AG09319 (cell line): Measurements from ENCODE around the gene KBTBD7.

Experiments used
- DNase-seq: peaks from one replicate; pipeline ENCODE4 v3.0.0-alpha.2; 2010; ENCODE audit warnings: low read depth; ENCODE audit errors: extremely low read depth
- TF ChIP-seq, protein P1 (sequence below): IDR thresholded peaks from 2 replicates; pipeline ENCODE4 v1.5.1; 2011; ENCODE audit warnings: low read depth, mild to moderate bottlenecking, inconsistent platforms, low read length, moderate library complexity

The KBTBD7 gene

DNA sequence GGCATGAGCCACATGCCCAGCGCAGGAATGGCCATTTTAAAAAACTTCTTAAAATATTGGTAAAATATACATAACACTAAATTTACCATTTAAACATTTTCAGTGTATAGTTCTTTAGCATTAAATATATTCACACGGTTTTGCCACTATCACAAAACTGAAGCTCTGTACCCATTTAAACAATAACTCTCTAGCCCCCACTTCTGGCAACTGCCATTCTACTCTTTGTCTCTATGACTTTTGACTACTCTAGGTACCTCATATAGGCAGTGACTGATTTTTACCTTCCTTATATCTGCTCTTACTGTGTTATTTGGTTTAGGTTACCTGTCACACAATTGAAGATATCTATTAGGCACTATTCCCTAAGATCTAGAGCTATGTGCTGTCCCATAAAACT is 2.3 kb upstream of the KBTBD7 start:
- TF ChIP-seq, protein P1, sequence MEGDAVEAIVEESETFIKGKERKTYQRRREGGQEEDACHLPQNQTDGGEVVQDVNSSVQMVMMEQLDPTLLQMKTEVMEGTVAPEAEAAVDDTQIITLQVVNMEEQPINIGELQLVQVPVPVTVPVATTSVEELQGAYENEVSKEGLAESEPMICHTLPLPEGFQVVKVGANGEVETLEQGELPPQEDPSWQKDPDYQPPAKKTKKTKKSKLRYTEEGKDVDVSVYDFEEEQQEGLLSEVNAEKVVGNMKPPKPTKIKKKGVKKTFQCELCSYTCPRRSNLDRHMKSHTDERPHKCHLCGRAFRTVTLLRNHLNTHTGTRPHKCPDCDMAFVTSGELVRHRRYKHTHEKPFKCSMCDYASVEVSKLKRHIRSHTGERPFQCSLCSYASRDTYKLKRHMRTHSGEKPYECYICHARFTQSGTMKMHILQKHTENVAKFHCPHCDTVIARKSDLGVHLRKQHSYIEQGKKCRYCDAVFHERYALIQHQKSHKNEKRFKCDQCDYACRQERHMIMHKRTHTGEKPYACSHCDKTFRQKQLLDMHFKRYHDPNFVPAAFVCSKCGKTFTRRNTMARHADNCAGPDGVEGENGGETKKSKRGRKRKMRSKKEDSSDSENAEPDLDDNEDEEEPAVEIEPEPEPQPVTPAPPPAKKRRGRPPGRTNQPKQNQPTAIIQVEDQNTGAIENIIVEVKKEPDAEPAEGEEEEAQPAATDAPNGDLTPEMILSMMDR: no peak; the same call in 1 of the 2 replicates
- no peak for DNase-seq

DNA sequence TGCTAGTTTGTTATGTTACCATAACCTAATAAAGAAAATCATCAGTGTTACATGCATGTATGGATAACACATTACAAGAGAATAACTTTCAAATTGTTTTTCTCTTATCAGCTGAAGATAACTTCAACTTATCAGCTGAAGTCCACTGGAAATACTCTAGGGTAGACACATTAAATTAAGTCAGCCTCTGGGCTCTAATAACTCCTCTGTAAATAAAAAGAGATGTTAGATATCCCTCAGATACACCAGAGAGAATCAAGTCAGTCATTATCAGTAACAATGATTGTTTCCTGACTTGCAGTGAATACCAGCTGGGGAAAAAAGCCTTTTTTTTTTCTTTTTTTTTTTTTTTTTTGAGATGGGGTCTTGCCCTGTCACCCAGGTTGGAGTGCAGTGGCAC is 1.6 kb upstream of the KBTBD7 start:
- DNase-seq: no peak
- TF ChIP-seq, protein P1: no peak

DNA sequence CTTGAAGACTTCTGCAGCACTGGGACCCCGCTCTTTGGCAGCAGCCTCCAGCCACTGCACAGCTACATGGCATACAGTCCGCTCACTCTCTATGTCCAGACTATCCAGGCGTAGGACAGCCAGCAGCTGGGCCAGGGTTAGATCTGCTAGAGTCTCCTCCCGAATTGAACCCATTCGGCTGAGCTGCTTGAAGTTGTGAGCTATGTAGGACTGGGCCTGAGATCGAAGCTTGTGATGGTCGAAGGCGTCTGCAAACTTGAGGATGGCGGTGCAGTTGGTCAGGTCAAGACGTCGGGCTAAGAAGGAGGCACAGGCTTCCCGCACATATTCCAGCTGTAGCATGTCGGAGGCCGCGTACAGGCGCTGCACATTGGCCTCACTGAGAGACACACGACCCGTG is 900 bp downstream of the KBTBD7 start:
- DNase-seq: no peak
- TF ChIP-seq, protein P1: no peak

DNA sequence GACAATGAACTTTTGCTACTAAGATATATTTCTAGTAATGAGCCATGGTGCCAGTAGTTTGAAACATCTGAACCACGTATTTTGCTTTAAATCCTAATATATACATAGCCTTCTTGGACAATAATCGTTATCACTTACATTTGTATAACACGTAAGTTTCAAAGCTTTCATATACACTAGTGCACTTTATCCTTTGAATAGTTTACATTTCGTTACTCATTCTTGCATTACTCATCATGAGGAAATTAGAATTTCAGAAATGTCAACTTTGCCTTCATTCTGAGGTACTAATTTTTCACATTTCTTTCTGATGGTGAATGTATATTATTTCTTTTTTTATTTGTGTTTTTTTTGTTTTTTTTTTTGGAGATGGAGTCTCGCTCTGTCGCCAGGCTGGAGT is 5.8 kb downstream of the KBTBD7 start:
- TF ChIP-seq, protein P1: no peak
- DNase-seq: no peak

DNA sequence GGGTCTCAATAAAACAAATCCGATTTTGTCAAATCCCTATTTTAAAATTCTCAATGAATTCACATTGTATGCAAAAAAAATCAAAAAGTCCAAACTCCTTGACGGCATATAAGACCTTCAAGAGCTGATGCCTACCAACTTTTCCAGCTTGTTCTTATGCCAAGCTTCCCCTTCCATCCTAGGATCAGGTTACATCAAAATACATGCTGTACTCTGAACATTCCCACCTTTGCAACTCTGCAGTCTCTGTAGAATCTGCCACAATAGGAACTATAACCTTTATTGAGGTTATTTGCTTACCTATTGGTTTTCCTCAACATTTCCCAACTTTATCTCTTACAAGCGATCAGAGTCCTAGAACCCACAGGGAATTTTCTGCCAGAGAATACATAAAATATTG is 7.9 kb downstream of the KBTBD7 start:
- no peak for DNase-seq
- TF ChIP-seq, protein P1: no peak

DNA sequence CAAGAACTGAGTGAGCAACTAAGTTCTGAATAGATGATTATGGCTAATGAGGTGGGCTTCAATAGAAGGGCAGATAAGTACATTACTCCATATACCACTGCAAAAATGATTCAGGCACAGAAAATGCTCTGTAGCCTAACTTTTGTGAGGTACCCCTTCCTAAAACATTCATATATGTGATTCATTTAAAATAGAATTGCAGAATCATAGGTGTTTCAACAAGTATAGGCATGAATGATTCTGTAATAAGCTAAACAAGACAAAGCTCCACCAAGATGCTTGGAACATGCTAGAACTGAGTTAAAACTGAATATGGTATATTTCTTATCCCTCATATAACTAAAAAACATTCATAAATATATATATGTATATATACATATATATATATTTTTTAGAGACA is 12.1 kb downstream of the KBTBD7 start:
- TF ChIP-seq, protein P1: no peak
- DNase-seq: no peak

DNA sequence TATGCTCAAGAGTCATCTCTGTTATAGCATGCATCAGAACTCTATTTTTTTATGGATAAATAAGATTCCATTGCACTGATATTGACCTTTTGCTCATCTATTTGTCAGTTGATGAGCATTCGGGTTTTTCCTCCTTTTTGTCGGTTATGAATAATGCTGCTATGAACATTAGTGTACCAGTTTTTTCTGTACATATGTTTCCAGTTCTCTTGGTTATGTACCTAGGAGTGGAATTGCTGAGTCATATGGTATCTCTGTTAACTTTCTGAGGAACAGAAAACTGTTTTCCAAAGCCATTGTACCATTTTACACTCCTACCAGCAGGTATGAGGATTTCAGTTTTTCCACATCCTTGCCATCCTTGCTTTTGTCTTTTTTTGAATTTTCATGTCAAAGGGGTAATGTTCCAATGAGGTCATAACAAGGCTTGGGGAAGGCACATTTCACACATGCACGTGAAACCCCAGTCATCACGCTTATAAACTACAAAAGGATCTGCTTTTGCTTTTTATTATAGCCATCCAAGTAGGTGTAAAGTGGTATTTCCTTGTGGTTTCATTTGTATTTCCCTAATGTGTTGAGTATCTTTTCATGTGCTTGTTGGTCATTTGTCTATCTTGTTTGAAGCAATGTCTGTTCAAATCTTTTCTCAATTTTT is 14.6 kb downstream of the KBTBD7 start:
- no peak for DNase-seq
- TF ChIP-seq, protein P1: no peak
